KMS-11 (cell line): Measurements from ENCODE around the gene VPS37B.

Source experiments
- H2AFZ ChIP-seq: fragments of 200-600 bp; sonication (generic); 2 replicates; pipeline ENCODE4 v1.6.1; 2016; ENCODE audit warnings: antibody characterized with exemption, mixed run types, low read depth
- H3K27ac ChIP-seq: fragments of 200-600 bp; sonication (generic); 2 replicates; pipeline ENCODE4 v1.6.1; 2016; ENCODE audit warnings: mild to moderate bottlenecking, mixed run types
- H3K27me3 ChIP-seq: fragments of 200-600 bp; sonication (generic); 2 replicates; pipeline ENCODE4 v1.6.1; 2017; ENCODE audit warnings: mild to moderate bottlenecking, low read depth, mixed run types, moderate library complexity; ENCODE audit not compliant: insufficient read depth
- H3K36me3 ChIP-seq: fragments of 200-600 bp; sonication (generic); 2 replicates; pipeline ENCODE4 v1.6.1; 2017; ENCODE audit warnings: mild to moderate bottlenecking, mixed run types; ENCODE audit not compliant: insufficient read depth
- H3K4me1 ChIP-seq: fragments of 200-600 bp; sonication (generic); 2 replicates; pipeline ENCODE4 v1.6.1; 2016; ENCODE audit warnings: mild to moderate bottlenecking, low read depth, mixed run types; ENCODE audit not compliant: poor library complexity, severe bottlenecking
- H3K4me2 ChIP-seq: fragments of 200-600 bp; sonication (generic); 2 replicates; pipeline ENCODE4 v1.7.0; 2016; ENCODE audit warnings: mild to moderate bottlenecking, mixed run types
- H3K4me3 ChIP-seq: fragments of 200-600 bp; sonication (generic); IDR thresholded peaks from 2 replicates; pipeline ENCODE4 v1.6.1; 2017; ENCODE audit warnings: low read depth, low read length, mixed read lengths; ENCODE audit not compliant: insufficient read depth
- H3K79me2 ChIP-seq: fragments of 200-600 bp; sonication (generic); 2 replicates; pipeline ENCODE4 v1.6.1; 2016; ENCODE audit warnings: low read depth, mixed run types; ENCODE audit not compliant: insufficient read depth
- H3K9ac ChIP-seq: fragments of 200-600 bp; sonication (generic); 2 replicates; pipeline ENCODE4 v1.6.1; 2016; ENCODE audit warnings: mild to moderate bottlenecking, mixed run types
- H4K20me1 ChIP-seq: fragments of 200-600 bp; sonication (generic); 2 replicates; pipeline ENCODE4 v1.6.1; 2016; ENCODE audit warnings: mild to moderate bottlenecking, mixed run types; ENCODE audit not compliant: insufficient read depth
- TF ChIP-seq, protein P1 (sequence below): fragments of 200-600 bp; sonication (generic); conservative IDR thresholded peaks from 2 replicates; pipeline ENCODE4 v1.6.1; 2017; ENCODE audit warnings: low read depth, mild to moderate bottlenecking, antibody characterized with exemption, low read length, moderate library complexity, mixed read lengths

The VPS37B gene

DNA sequence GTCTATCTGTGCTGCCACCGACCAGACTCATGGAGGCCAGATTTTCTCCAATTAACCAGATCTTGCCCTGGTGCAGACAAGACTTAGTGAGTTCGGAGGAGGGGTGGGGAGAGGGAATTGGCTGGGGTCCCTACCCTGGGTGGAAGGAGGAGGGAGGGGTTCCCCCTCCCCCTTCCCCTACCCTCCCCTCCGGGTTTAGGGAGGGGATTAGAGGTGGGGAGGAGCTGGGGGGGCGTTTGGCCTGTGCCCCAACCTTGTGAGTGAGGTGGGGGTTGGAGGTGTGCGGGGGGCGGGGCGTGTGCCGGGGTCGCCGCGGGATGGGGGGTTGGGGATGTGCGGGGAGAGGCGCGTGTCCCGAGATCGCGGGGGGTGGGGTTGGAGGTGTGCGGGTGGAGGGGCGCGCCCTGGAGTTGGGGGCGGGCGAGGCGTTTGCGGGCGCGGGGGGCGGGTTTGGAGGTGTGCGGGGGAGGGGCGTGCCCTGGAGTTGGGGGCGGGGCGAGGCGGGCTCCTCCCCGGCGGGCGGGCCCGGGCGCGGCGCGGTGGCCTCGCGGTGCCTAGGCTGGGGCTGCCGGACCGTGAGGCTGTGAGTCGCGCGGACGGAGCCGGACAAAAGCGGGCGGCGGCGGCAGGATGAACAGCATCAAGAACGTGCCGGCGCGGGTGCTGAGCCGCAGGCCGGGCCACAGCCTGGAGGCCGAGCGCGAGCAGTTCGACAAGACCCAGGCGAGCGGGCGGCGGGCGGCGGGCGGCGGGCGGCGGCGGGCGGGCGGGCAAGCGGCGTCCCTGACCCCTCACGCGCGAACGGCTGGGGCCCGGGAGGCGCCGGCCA is 60.8 kb downstream of the VPS37B start, which contains the start of gene HIP1R:
TSS of gene HIP1R (plus strand) at position 537 of the 829 bp plus-strand sequence. CDS start at position 631, 94 bp downstream.
- Histone ChIP-seq H3K79me2 (no peaks in the 10 kb centered on the region), H4K20me1 (no peaks in the 10 kb centered on the region), H3K4me1 (peaks cover 10% of the 10 kb centered on the region), H3K4me3 (no peak within 1 kb of the TSS), H2AFZ (peak within 1 kb of the TSS; percentile 61; the same call in 1 of the 2 replicates), H3K4me2 (peak within 1 kb of the TSS; percentile 87), H3K9ac (peak within 1 kb of the TSS; percentile 9; the same call in 1 of the 2 replicates), H3K36me3 (no peaks in the 10 kb centered on the region), H3K27ac (no peak within 1 kb of the TSS), H3K27me3 (no peaks in the 10 kb centered on the region)
- TF ChIP-seq, protein P1, sequence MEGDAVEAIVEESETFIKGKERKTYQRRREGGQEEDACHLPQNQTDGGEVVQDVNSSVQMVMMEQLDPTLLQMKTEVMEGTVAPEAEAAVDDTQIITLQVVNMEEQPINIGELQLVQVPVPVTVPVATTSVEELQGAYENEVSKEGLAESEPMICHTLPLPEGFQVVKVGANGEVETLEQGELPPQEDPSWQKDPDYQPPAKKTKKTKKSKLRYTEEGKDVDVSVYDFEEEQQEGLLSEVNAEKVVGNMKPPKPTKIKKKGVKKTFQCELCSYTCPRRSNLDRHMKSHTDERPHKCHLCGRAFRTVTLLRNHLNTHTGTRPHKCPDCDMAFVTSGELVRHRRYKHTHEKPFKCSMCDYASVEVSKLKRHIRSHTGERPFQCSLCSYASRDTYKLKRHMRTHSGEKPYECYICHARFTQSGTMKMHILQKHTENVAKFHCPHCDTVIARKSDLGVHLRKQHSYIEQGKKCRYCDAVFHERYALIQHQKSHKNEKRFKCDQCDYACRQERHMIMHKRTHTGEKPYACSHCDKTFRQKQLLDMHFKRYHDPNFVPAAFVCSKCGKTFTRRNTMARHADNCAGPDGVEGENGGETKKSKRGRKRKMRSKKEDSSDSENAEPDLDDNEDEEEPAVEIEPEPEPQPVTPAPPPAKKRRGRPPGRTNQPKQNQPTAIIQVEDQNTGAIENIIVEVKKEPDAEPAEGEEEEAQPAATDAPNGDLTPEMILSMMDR: no peak

DNA sequence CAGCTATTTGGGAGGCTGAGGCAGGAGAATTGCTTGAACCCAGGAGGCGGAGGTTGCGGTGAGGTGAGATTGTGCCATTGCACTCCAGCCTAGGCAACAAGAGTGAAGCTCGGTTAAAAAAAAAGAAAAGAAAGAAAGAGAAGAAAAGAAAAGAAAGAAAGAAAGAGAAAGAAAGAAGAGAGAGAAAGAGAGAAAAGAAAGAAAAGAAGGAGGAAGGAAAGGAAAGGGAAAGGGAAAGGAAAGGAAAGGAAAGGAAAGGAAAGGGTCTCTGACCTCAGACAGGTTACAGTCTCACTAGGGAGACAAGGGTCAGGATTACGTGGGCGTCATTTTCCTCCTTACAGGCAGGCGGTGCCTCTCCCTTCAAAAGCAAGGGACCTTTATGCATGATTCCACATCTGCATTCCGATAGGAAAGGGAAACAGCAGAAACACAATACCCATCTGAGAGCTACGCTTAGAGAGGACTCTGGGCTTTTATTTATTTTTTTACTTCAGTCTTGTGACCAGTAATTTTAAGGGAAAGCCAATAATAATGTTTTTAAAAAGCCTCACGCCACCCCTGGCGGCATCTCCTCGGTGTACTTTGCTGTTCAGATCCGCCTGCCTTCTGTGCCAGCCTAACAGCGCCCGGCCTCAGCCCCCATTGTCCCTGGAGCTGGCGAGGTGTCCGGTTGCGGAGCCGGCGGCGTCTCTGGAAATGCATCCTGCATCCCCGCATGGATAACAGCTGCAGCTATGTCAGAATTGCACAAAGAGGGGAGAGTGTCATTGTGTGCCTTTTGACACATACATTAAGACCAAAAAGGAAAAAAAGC is 61.6 kb downstream of the VPS37B start:
- Histone ChIP-seq H3K4me2 (peak overlapping the region; percentile 87), H3K4me3 (no peak overlapping the region), H3K79me2 (no peaks in the 10 kb centered on the region), H3K9ac (no peak overlapping the region), H4K20me1 (no peaks in the 10 kb centered on the region), H2AFZ (peak overlapping the region; percentile 61; the same call in 1 of the 2 replicates), H3K27me3 (no peaks in the 10 kb centered on the region), H3K36me3 (no peaks in the 10 kb centered on the region), H3K4me1 (peaks cover 10% of the 10 kb centered on the region), H3K27ac (no peak overlapping the region)
- TF ChIP-seq, protein P1: no peak

DNA sequence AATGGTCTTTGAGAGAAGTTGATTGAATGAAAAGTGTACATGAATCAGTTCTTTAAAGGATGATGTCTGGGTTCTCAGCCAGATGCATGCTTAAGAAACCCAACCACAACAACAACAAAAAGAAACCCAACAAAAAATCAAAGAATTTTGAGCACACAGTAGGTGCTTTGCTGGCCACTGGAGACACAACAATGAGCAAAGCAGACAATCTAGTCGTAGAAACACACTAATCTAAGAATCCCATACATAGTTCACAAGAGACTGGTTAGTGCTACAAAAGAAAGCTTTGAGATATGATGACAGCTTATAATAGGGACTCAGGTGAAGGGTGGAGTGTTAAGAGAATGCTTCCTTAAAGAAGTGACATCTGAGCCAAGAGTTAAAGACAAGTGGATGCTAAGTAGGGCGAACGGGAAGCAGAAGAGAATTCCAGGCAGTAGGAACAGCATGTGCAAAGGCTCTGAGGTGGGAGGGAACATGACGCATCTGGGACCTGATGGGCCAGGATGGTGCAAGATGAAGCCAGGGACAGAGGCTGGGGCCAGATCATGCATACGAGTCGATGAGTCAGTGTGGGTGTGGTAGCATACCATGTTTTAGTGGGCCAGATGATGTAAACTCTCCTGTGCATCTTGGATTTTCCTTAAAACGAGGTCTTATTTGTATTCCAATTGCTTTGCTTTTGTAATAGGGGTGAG is 65.3 kb downstream of the VPS37B start:
- no peak overlapping the region for H2AFZ ChIP-seq
- TF ChIP-seq, protein P1: no peak
- no peaks in the 10 kb centered on the region for H3K27me3 ChIP-seq
- no peak overlapping the region for H3K4me2 ChIP-seq
- H3K79me2 ChIP-seq: no peaks in the 10 kb centered on the region
- no peaks in the 10 kb centered on the region for H4K20me1 ChIP-seq
- H3K4me1 ChIP-seq: no peaks in the 10 kb centered on the region
- no peaks in the 10 kb centered on the region for H3K36me3 ChIP-seq
- H3K9ac ChIP-seq: no peak overlapping the region
- no peak overlapping the region for H3K27ac ChIP-seq
- H3K4me3 ChIP-seq: no peak overlapping the region

DNA sequence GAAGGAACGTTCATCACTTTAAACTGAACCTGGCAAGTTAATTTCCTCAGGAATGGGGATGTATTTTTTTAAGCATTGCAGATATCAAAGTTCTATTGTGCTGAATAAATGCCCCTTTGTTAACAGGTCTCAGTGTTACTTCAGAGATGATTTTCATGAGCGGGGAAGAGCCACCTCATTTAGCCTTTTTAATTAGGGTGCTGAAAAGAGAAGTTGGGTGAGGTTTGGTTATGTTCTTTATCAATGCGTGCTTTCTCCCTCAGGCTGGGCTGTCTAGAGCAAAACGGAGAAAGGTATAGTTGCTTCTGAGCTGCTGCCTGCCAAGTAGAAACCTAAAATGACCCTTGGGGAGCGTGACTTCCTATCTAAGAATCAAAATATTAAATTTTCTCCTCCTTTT is 68.7 kb downstream of the VPS37B start:
- Histone ChIP-seq H3K4me2 (no peak overlapping the region), H3K27me3 (no peaks in the 10 kb centered on the region), H3K9ac (no peak overlapping the region), H3K27ac (no peak overlapping the region), H3K36me3 (no peaks in the 10 kb centered on the region), H3K4me3 (no peak overlapping the region), H2AFZ (no peak overlapping the region), H3K79me2 (no peaks in the 10 kb centered on the region), H3K4me1 (no peaks in the 10 kb centered on the region), H4K20me1 (no peaks in the 10 kb centered on the region)
- TF ChIP-seq, protein P1: no peak
